ENCODE data around the gene SLC18A3.

- TF ChIP-seq CTCF (IDR thresholded peaks at IDR 0.05): no peak
- no peak for TF ChIP-seq POLR2A (IDR thresholded peaks at IDR 0.05)
These were observed 1.2 kb downstream of the SLC18A3 start for GRCh38 chr10:49611166-49611815.
